ENCODE results near the gene MCHR1.

- TF ChIP-seq POLR2AphosphoS5 (IDR thresholded peaks at IDR 0.05) (no peak), CTCF (IDR thresholded peaks at IDR 0.05) (no peak), POLR2A (IDR thresholded peaks at IDR 0.05) (no peak)
Measured at GRCh38 chr22:40703174-40703573, 23.9 kb downstream of the MCHR1 start.
